ENCODE data around the gene RYR2. TPM values are rescaled to one million over a fixed set of nuclear protein-coding genes. Genes with fewer than 3 reads are reported as not detected.

RYR2 gene
- total RNA-seq, 1 experiment from 2014 or later = 3.4 TPM

- WGBS (ENCODE audit: extremely low coverage, insufficient read length, low lambda C conversion rate) = no CpG with 5 or more reads among the region's 6 CpGs
Measured at GRCh38 chr1:237239248-237239647, 197.3 kb downstream of the RYR2 start.

More at GRCh38 chr1:237239248-237239647, 197.3 kb downstream of the RYR2 start:
- H2BK5ac ChIP-seq (ENCODE audit: insufficient read length, low read length) = no peak overlapping the region
- DNase-seq = peak; percentile 81
- no peak overlapping the region for H4K5ac ChIP-seq (ENCODE audit: insufficient read length, low read depth, low read length)
- no peaks in the 10 kb centered on the region for H3K79me2 ChIP-seq (ENCODE audit: insufficient read depth, low read length)
- H3K36me3 Mint-ChIP-seq (ENCODE audit: insufficient read depth in 1 of 3, low read depth in 3 of 3) = peaks cover 8 to 18% (median 10%) of the 10 kb centered on the region in 3 experiments; a peak in 5 of 7 replicates
- no peak overlapping the region for H2BK15ac ChIP-seq (ENCODE audit: low read depth, low read length)
- peaks cover 0 to 6% of the 10 kb centered on the region in 2 experiments; a peak in 2 of 5 replicates for H3K9me3 Mint-ChIP-seq
- H2AFZ ChIP-seq (ENCODE audit: low read length) = no peak overlapping the region
- H3K4me1 ChIP-seq (ENCODE audit: insufficient read depth, low read length) = peaks cover 8% of the 10 kb centered on the region; the same call in 1 of the 2 replicates
- H3K4me1 Mint-ChIP-seq = peaks cover 40 to 42% of the 10 kb centered on the region in 2 experiments
- TF ChIP-seq, protein P1, sequence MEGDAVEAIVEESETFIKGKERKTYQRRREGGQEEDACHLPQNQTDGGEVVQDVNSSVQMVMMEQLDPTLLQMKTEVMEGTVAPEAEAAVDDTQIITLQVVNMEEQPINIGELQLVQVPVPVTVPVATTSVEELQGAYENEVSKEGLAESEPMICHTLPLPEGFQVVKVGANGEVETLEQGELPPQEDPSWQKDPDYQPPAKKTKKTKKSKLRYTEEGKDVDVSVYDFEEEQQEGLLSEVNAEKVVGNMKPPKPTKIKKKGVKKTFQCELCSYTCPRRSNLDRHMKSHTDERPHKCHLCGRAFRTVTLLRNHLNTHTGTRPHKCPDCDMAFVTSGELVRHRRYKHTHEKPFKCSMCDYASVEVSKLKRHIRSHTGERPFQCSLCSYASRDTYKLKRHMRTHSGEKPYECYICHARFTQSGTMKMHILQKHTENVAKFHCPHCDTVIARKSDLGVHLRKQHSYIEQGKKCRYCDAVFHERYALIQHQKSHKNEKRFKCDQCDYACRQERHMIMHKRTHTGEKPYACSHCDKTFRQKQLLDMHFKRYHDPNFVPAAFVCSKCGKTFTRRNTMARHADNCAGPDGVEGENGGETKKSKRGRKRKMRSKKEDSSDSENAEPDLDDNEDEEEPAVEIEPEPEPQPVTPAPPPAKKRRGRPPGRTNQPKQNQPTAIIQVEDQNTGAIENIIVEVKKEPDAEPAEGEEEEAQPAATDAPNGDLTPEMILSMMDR (conservative IDR thresholded peaks at IDR 0.05) = no peak
- no peak overlapping the region for H2BK20ac ChIP-seq (ENCODE audit: low read depth, low read length, poor library complexity, severe bottlenecking)
- no peak overlapping the region for H3K9ac ChIP-seq (ENCODE audit: extremely low read depth, insufficient read length, low read length)
- H3K56ac ChIP-seq (ENCODE audit: insufficient read length, low read depth, low read length) = no peak overlapping the region
- H3K27ac ChIP-seq (ENCODE audit: insufficient read length, low read depth, low read length) = peak overlapping the region; percentile 67
- H3K27ac Mint-ChIP-seq = peak overlapping the region; percentile 94 to 97 (median 95)
- no peak overlapping the region for H3K4me2 ChIP-seq (ENCODE audit: insufficient read depth, insufficient read length, low read length)
- H4K8ac ChIP-seq (replicated peaks; ENCODE audit: insufficient read length, low read depth, low read length) = no peak overlapping the region
- H3K27me3 ChIP-seq (ENCODE audit: insufficient read depth, low read length) = no peaks in the 10 kb centered on the region
- H3K18ac ChIP-seq (ENCODE audit: insufficient read length, low read depth, low read length) = no peak overlapping the region
- H2BK120ac ChIP-seq (ENCODE audit: low read depth, low read length, poor library complexity, severe bottlenecking) = no peak overlapping the region
- H3K4ac ChIP-seq (ENCODE audit: low read depth, low read length) = no peak overlapping the region
- H3K23me2 ChIP-seq (ENCODE audit: insufficient read length, low read depth, low read length, poor library complexity, severe bottlenecking) = no peaks in the 10 kb centered on the region
- no peaks in the 10 kb centered on the region for H3K9me3 ChIP-seq (ENCODE audit: control insufficient read depth, low read depth, low read length)
- H3K27me3 Mint-ChIP-seq (ENCODE audit: low read depth) = no peaks in the 10 kb centered on the region
- no peaks in the 10 kb centered on the region for H4K20me1 ChIP-seq (ENCODE audit: control insufficient read depth, insufficient read depth, insufficient read length)
- no peak overlapping the region for H3K14ac ChIP-seq (ENCODE audit: insufficient read depth, low read length)
- no peak overlapping the region for H3K23ac ChIP-seq (ENCODE audit: insufficient read length, low read depth, low read length)
- H4K91ac ChIP-seq (ENCODE audit: insufficient read length, low read depth, low read length) = no peak overlapping the region
- H3T11ph ChIP-seq (ENCODE audit: low read length) = no peak overlapping the region
- H2AK5ac ChIP-seq (ENCODE audit: insufficient read length, low read length) = no peak overlapping the region
- H3K79me1 ChIP-seq (ENCODE audit: insufficient read depth, low read depth, low read length, poor library complexity, severe bottlenecking) = no peaks in the 10 kb centered on the region
- no peak overlapping the region for H2BK12ac ChIP-seq (ENCODE audit: insufficient read length, low read depth, low read length)
- no peak overlapping the region; a peak in 1 of 5 replicates for H3K4me3 Mint-ChIP-seq
